ENCODE measurements around the gene DIS3.
A peak's percentile ranks its signal among the peaks of the same experiment; 100 is the strongest.

The DIS3 gene

GRCh38 chr13:72760189-72760588 lies 21.5 kb downstream of the DIS3 start:
- Histone ChIP-seq H3K27ac (no peak overlapping the region), H3K36me3 (peaks cover 97 to 100% (median 100%) of the 10 kb centered on the region in 11 experiments)

DNA sequence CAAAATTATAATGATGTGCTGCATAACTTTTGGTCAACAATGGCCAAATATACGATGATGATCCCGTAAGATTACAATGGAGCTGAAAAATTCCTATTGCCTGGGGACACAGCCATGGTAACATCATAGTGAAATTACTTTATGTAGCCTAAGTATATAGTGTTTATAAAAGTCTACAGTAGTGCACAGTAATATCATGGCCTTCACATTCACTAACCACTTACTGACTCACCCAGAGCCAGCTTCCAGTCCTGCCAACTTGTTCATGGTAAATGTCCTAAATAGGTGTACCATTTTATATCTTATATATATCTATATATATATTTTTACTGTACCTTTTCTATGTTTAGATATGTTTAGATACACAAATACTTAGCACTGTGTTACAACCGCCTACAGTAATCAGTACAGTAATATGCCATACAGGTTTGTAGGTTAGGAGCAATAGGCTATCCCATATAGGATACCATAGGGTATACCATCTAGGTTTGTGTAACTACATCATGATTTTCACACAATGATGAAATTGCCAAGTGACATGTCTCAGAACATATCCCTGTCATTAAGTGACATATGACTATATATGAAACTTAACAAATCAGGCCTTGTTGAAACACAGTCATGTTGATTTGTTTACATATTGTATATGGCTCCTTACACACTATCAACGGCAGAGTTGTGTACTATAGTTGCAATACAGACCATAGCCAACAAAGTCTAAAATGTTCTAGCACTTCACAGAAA lies 23.7 kb downstream of the DIS3 start:
- Histone ChIP-seq H3K4me2 (no peak overlapping the region), H3K27ac (no peak overlapping the region), H3K4me3 (no peak overlapping the region), H3K9me3 (replicated peaks in 1 of 11) (no peaks in the 10 kb centered on the region), H3K36me3 (peaks cover 97 to 100% (median 100%) of the 10 kb centered on the region in 11 experiments), H3K27me3 (no peaks in the 10 kb centered on the region), H3K9ac (no peak overlapping the region), H4K20me1 (peaks cover 0 to 63% (median 28%) of the 10 kb centered on the region in 11 experiments; a peak in 17 of 22 replicates), H3K4me1 (no peaks in the 10 kb centered on the region)
- TF ChIP-seq Cebpa-rat (IDR thresholded peaks at IDR 0.05) = no peak

More at GRCh38 chr13:72760189-72760588, 21.5 kb downstream of the DIS3 start:
- Histone ChIP-seq H3K27me3 (no peaks in the 10 kb centered on the region), H3K4me3 (no peak overlapping the region), H3K9me3 (replicated peaks in 1 of 11) (no peaks in the 10 kb centered on the region), H3K4me2 (no peak overlapping the region), H3K4me1 (no peaks in the 10 kb centered on the region), H3K9ac (no peak overlapping the region), H4K20me1 (peaks cover 0 to 62% (median 24%) of the 10 kb centered on the region in 11 experiments; a peak in 15 of 22 replicates)
- TF ChIP-seq Cebpa-rat (IDR thresholded peaks at IDR 0.05) = no peak

DNA sequence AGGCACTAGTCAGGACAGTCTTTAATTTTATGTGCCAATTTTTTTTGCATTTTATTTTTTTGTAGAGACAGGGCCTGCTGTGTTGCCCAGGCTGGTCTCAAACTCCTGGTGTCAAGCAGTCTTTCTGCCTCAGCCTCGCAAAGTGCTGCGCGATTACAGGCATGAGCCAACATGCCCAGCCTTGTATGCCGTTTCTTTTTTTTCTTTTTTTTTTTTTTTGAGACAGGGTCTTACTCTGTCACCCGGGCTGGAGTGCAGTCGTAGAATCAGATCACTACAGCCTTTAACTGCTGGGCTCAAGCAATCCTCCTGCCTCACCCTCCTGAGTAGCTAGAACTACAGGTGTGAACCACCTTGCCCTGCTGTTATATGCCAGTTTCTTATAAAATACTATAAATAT lies 27.6 kb downstream of the DIS3 start:
- H4K20me1 ChIP-seq = peaks cover 0 to 92% (median 45%) of the 10 kb centered on the region in 11 experiments; a peak in 19 of 22 replicates
- no peak overlapping the region for H3K4me3 ChIP-seq
- H3K27ac ChIP-seq = no peak overlapping the region
- H3K4me1 ChIP-seq = no peaks in the 10 kb centered on the region
- no peak overlapping the region for H3K9ac ChIP-seq
- peaks cover 4 to 16% (median 7%) of the 10 kb centered on the region in 11 experiments; a peak in 12 of 22 replicates for H3K9me3 ChIP-seq (replicated peaks in 1 of 11)
- H3K27me3 ChIP-seq = no peaks in the 10 kb centered on the region
- peaks cover 94 to 100% (median 100%) of the 10 kb centered on the region in 11 experiments for H3K36me3 ChIP-seq
- no peak for TF ChIP-seq Cebpa-rat (IDR thresholded peaks at IDR 0.05)
- no peak overlapping the region for H3K4me2 ChIP-seq

- Histone ChIP-seq H3K9me3 (replicated peaks in 1 of 11) (peaks cover 4 to 16% (median 7%) of the 10 kb centered on the region in 11 experiments; a peak in 12 of 22 replicates), H3K27me3 (no peaks in the 10 kb centered on the region), H4K20me1 (peaks cover 0 to 82% (median 33%) of the 10 kb centered on the region in 11 experiments; a peak in 17 of 22 replicates), H3K4me1 (no peaks in the 10 kb centered on the region), H3K4me2 (no peak overlapping the region), H3K36me3 (peaks cover 92 to 100% (median 99%) of the 10 kb centered on the region in 11 experiments), H3K9ac (no peak overlapping the region), H3K27ac (no peak overlapping the region), H3K4me3 (no peak overlapping the region)
- no peak for TF ChIP-seq Cebpa-rat (IDR thresholded peaks at IDR 0.05)
Observed at GRCh38 chr13:72751220-72751619, 30.5 kb downstream of the DIS3 start.

- no peak overlapping the region for H3K27ac ChIP-seq
- no peaks in the 10 kb centered on the region for H3K4me1 ChIP-seq
- H3K9me3 ChIP-seq (replicated peaks in 1 of 11) = no peaks in the 10 kb centered on the region
- H3K9ac ChIP-seq = no peak overlapping the region
- peaks cover 0 to 44% (median 18%) of the 10 kb centered on the region in 11 experiments; a peak in 15 of 22 replicates for H4K20me1 ChIP-seq
- no peak for TF ChIP-seq Cebpa-rat (IDR thresholded peaks at IDR 0.05)
- H3K4me2 ChIP-seq = no peak overlapping the region
- H3K27me3 ChIP-seq = no peaks in the 10 kb centered on the region
- H3K36me3 ChIP-seq = peaks cover 79 to 100% (median 94%) of the 10 kb centered on the region in 11 experiments
- no peak overlapping the region for H3K4me3 ChIP-seq
Observed at GRCh38 chr13:72745260-72745659, 36.4 kb downstream of the DIS3 start.

GRCh38 chr13:72740015-72740414 lies 41.7 kb downstream of the DIS3 start:
- Histone ChIP-seq H3K27ac (no peak overlapping the region), H3K27me3 (no peaks in the 10 kb centered on the region), H3K4me3 (no peak overlapping the region), H3K4me2 (no peak overlapping the region), H3K9me3 (replicated peaks in 1 of 11) (no peaks in the 10 kb centered on the region), H4K20me1 (peaks cover 0 to 22% (median 4%) of the 10 kb centered on the region in 11 experiments; a peak in 10 of 22 replicates), H3K4me1 (no peaks in the 10 kb centered on the region), H3K36me3 (peaks cover 65 to 100% (median 87%) of the 10 kb centered on the region in 11 experiments), H3K9ac (no peak overlapping the region)
- no peak for TF ChIP-seq Cebpa-rat (IDR thresholded peaks at IDR 0.05)

DNA sequence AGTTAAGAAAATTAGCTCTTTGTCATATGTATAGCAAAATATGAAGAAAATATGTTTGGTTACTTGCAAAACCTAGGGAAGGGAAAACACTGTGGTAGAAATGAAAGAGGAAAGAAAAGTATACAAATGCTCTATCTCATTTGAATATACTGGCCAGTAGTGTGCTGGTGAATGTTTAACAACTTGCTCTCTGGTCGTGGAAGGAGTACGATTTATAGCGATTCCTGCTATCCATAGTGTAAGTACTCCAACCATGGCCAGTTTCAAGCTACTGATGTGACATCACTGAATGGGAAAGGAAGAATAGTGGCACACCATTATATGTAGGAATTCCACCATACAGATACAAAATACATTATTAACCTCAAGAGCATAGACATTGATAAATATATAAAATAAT lies 44.7 kb downstream of the DIS3 start:
- Histone ChIP-seq H3K27ac (no peak overlapping the region), H4K20me1 (peaks cover 0 to 19% (median 4%) of the 10 kb centered on the region in 11 experiments; a peak in 9 of 22 replicates), H3K4me2 (no peak overlapping the region), H3K4me1 (no peaks in the 10 kb centered on the region), H3K27me3 (no peaks in the 10 kb centered on the region), H3K9ac (no peak overlapping the region), H3K9me3 (replicated peaks in 1 of 11) (no peaks in the 10 kb centered on the region; a peak in 1 of 22 replicates), H3K4me3 (no peak overlapping the region), H3K36me3 (peaks cover 61 to 98% (median 85%) of the 10 kb centered on the region in 11 experiments)
- no peak for TF ChIP-seq Cebpa-rat (IDR thresholded peaks at IDR 0.05)

GRCh38 chr13:72728290-72728605 lies 53.5 kb downstream of the DIS3 start:
- Histone ChIP-seq H3K4me1 (peaks cover 15 to 38% (median 29%) of the 10 kb centered on the region in 10 experiments), H3K27ac (peak overlapping the region; percentile 54 to 91 (median 88); a peak in 21 of 22 replicates), H3K4me2 (peak overlapping the region; percentile 86 to 98 (median 92)), H3K36me3 (peaks cover 18 to 69% (median 58%) of the 10 kb centered on the region in 11 experiments), H3K27me3 (no peaks in the 10 kb centered on the region), H3K9ac (peak overlapping the region; percentile 82 to 93 (median 88)), H4K20me1 (peaks cover 0 to 11% (median 0%) of the 10 kb centered on the region in 11 experiments; a peak in 5 of 22 replicates), H3K9me3 (replicated peaks in 1 of 11) (peaks cover 0 to 12% (median 0%) of the 10 kb centered on the region in 11 experiments; a peak in 7 of 22 replicates), H3K4me3 (peak overlapping the region; percentile 78 to 94 (median 85))
- no peak for TF ChIP-seq Cebpa-rat (IDR thresholded peaks at IDR 0.05)
